H1 (cell line): ENCODE data around the gene TRIM9. TPM values are rescaled to one million over a fixed set of nuclear protein-coding genes. Genes with fewer than 3 reads are reported as not detected.

Experiments used
- TAF7 ChIP-seq: optimal IDR thresholded peaks from 2 replicates; pipeline ENCODE3; 2011; ENCODE audit warnings: low read depth, mild to moderate bottlenecking, inconsistent platforms, low read length, moderate library complexity, borderline replicate concordance
- polyA plus RNA-seq, 7 experiments: library from polyadenylated mRNA; depleted of rRNA in 3 of 7; stranded (reverse) in 5 of 7; unstranded in 2 of 7; fragments of >200 nt in 5 of 7; fragments of 200-250 nt in 2 of 7; gene quantifications; 1 replicate in 5 of 7; 2 replicates in 1 of 7; 4 replicates in 1 of 7; pipeline versions ENCODE4 v1.2.1 to v1.2.3, GENCODE V29; 2011 to 2013; ENCODE audit warnings: missing spikeins in 2 of 7, mixed read lengths in 2 of 7
- total RNA-seq: library from RNA; stranded (reverse); fragmentation: NEBNext Ultra II Directional; extraction: Animal tissue kit (Norgen Biotek cat#: 25700); gene quantifications from 2 replicates; pipeline ENCODE4 v1.2.1, GENCODE V29; 2021

The TRIM9 gene
- total and polyA plus RNA-seq, 2 of the 8 experiments (the other 6 are each of a cell fraction or from before 2014, with no cell fraction given), result 2.7 to 5.4 TPM

DNA sequence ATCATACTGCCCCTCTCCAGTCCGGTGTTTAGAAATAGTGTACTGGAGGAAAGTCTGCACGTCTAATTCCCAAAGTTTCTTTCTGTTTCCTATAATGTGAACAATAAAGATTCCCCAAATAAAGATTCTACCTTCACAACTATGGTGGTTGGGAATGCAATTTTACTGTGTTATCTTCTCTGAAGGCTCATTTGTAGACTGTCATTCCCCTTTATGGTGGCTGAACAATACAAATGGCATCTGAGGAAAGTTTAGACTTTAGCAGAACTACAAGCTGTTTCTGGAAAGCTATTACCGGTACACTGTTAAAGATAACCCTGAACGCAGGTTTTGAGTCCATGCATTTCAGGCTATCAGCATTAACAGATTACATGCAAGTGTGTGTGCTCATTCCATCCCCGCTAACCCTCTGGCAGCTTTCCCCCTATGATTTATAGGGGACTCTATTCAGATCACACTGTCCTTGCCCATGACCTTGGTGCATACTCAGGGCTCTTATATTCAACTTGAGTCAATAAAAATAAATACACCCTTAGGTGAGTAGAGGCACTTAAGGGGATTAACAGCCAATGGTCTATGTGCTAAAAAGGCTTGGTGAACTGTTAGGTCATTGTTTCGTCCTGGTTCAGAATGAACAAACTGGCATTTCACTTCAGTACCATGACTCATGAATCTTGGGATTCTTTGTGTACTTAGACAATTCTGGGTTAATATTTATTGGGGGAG, 89.9 kb downstream of the TRIM9 start (continued):
- no peak for TF ChIP-seq TAF7
